GM23338 (cell line): ENCODE results near the gene RPS6KA5. TPM values are rescaled to one million over a fixed set of nuclear protein-coding genes. Genes with fewer than 3 reads are reported as not detected.
"Not testable (repeated sequence)": the region's sequence is repeated elsewhere in the genome, so short reads cannot be mapped to it uniquely, and the experiment has no call there.

Experiments used
- ATAC-seq: fragments of 200-7000 bp; cut with Tn5 transposase; 3 replicates; pipeline ENCODE4 v1.9.1; 2020
- DNase-seq: peaks from one replicate; pipeline ENCODE4 v3.0.0-alpha.2; 2015; ENCODE audit warnings: low spot score
- H2AFZ ChIP-seq: fragments of 200-600 bp; sonication (generic); 2 replicates; pipeline ENCODE4 v1.8.0; 2016; ENCODE audit warnings: antibody characterized with exemption, mild to moderate bottlenecking, moderate library complexity
- H3F3A ChIP-seq: fragments of 200-600 bp; sonication (generic); replicated peaks from 2 replicates; pipeline ENCODE4 v1.8.0; 2017; ENCODE audit warnings: antibody characterized with exemption, mixed run types, low read depth
- H3K27ac ChIP-seq: fragments of 200-600 bp; sonication (generic); 2 replicates; pipeline ENCODE4 v1.6.1; 2016; ENCODE audit warnings: low read depth
- H3K27me3 ChIP-seq: fragments of 200-600 bp; sonication (generic); 2 replicates; pipeline ENCODE4 v1.8.0; 2016; ENCODE audit warnings: mild to moderate bottlenecking, mixed run types, moderate library complexity; ENCODE audit not compliant: insufficient read depth
- H3K36me3 ChIP-seq: fragments of 200-600 bp; sonication (generic); 2 replicates; pipeline ENCODE4 v1.8.0; 2016; ENCODE audit warnings: mild to moderate bottlenecking; ENCODE audit not compliant: insufficient read depth
- H3K4me1 ChIP-seq: fragments of 200-600 bp; sonication (generic); 2 replicates; pipeline ENCODE4 v1.8.0; 2016; ENCODE audit warnings: mild to moderate bottlenecking, moderate library complexity; ENCODE audit not compliant: insufficient read depth
- H3K4me2 ChIP-seq: fragments of 200-600 bp; sonication (generic); 2 replicates; pipeline ENCODE4 v1.7.1; 2017; ENCODE audit warnings: mixed run types
- H3K4me3 ChIP-seq: fragments of 200-600 bp; sonication (generic); 2 replicates; pipeline ENCODE4 v1.6.1; 2016; ENCODE audit warnings: mixed run types
- H3K79me2 ChIP-seq: fragments of 200-600 bp; sonication (generic); replicated peaks from 2 replicates; pipeline ENCODE4 v1.8.0; 2017; ENCODE audit warnings: mild to moderate bottlenecking; ENCODE audit not compliant: insufficient read depth
- H3K9me2 ChIP-seq: fragments of 200-600 bp; sonication (generic); 2 replicates; pipeline ENCODE4 v1.8.0; 2017; ENCODE audit not compliant: insufficient read depth
- H4K20me1 ChIP-seq: fragments of 200-600 bp; sonication (generic); replicated peaks from 2 replicates; pipeline ENCODE4 v1.8.0; 2017; ENCODE audit warnings: mild to moderate bottlenecking; ENCODE audit not compliant: insufficient read depth
- H3K27ac Mint-ChIP-seq: 2 replicates; pipeline ENCODE4 v1.8.0; 2020; ENCODE audit warnings: inconsistent platforms, mild to moderate bottlenecking, moderate library complexity, mixed read lengths
- H3K27me3 Mint-ChIP-seq: 3 replicates; pipeline ENCODE4 v1.8.0; 2022; ENCODE audit warnings: low read depth, mild to moderate bottlenecking, moderate library complexity, mixed read lengths, inconsistent platforms; ENCODE audit not compliant: insufficient read depth, poor library complexity
- H3K36me3 Mint-ChIP-seq: 3 replicates; pipeline ENCODE4 v1.8.0; 2021; ENCODE audit warnings: low read depth, mild to moderate bottlenecking, inconsistent platforms, moderate library complexity, mixed read lengths
- H3K4me1 Mint-ChIP-seq: 3 replicates; pipeline ENCODE4 v1.8.0; 2020; ENCODE audit warnings: mild to moderate bottlenecking, inconsistent platforms, mixed read lengths
- H3K4me3 Mint-ChIP-seq: 3 replicates; pipeline ENCODE4 v1.8.0; 2021; ENCODE audit warnings: moderate library complexity, mild to moderate bottlenecking, inconsistent platforms, mixed read lengths
- H3K9me3 Mint-ChIP-seq: 3 replicates; pipeline ENCODE4 v1.8.0; 2020; ENCODE audit warnings: moderate library complexity, mild to moderate bottlenecking, inconsistent platforms, mixed read lengths
- EZH2 ChIP-seq: fragments of 200-600 bp; sonication (generic); IDR thresholded peaks from one replicate; pipeline ENCODE4 v1.8.0; 2017; ENCODE audit warnings: antibody characterized with exemption, mild to moderate bottlenecking, low read depth; ENCODE audit not compliant: unreplicated experiment
- EZH2phosphoT487 ChIP-seq: fragments of 200-600 bp; sonication (generic); IDR thresholded peaks from one replicate; pipeline ENCODE4 v1.8.1; 2018; ENCODE audit warnings: antibody characterized with exemption; ENCODE audit not compliant: unreplicated experiment
- NANOG ChIP-seq: IDR thresholded peaks from 2 replicates; pipeline ENCODE4 v1.6.1; 2016; ENCODE audit warnings: antibody characterized with exemption, borderline replicate concordance
- STAT1 ChIP-seq: IDR thresholded peaks from one replicate; pipeline ENCODE4 v1.6.1; 2016; ENCODE audit warnings: antibody characterized with exemption; ENCODE audit not compliant: unreplicated experiment
- ZNF114 ChIP-seq: fragments of 250-450 bp; sonication (Bioruptor Pico); IDR thresholded peaks from 2 replicates; pipeline ENCODE4 v1.5.0; 2020; ENCODE audit warnings: mild to moderate bottlenecking, moderate library complexity
- ZNF331 ChIP-seq: fragments of 250-450 bp; sonication (Bioruptor Pico); IDR thresholded peaks from 2 replicates; pipeline ENCODE4 v1.5.0; 2020; ENCODE audit warnings: low read depth, mild to moderate bottlenecking, moderate library complexity
- ZNF462 ChIP-seq: fragments of 250-450 bp; sonication (Bioruptor Pico); IDR thresholded peaks from 2 replicates; pipeline ENCODE4 v1.5.0; 2020; ENCODE audit warnings: mild to moderate bottlenecking, moderate library complexity
- polyA plus RNA-seq: library from polyadenylated mRNA; unstranded; fragments of >200 nt; fragmentation: Nextera tagmentation; extraction: Ambion mirVana; gene quantifications from 2 replicates; pipeline ENCODE4 v1.2.1, GENCODE V29; 2016
- total RNA-seq: library from RNA; depleted of rRNA; stranded (reverse); fragments of >200 nt; shearing (Covaris generic); gene quantifications from 2 replicates; pipeline ENCODE4 v1.2.3, GENCODE V29; 2014

Gene RPS6KA5
- total and polyA plus RNA-seq, 2 experiments from 2014 or later = 2.1 to 2.4 TPM

- Histone ChIP-seq H3K4me2 (no peak overlapping the region), H3K4me3 (no peak overlapping the region), H3K9me2 (no peaks in the 10 kb centered on the region), H3K27ac (no peak overlapping the region), H4K20me1 (no peaks in the 10 kb centered on the region), H3K36me3 (no peaks in the 10 kb centered on the region), H3K4me1 (no peaks in the 10 kb centered on the region), H2AFZ (no peak overlapping the region; the same call in 1 of the 2 replicates), H3K79me2 (no peaks in the 10 kb centered on the region), H3K27me3 (no peaks in the 10 kb centered on the region), H3F3A (no peaks in the 10 kb centered on the region)
- no peaks in the 10 kb centered on the region for H3K4me1 Mint-ChIP-seq
- H3K9me3 Mint-ChIP-seq = no peaks in the 10 kb centered on the region
- peaks cover 3% of the 10 kb centered on the region for H3K27me3 Mint-ChIP-seq
- DNase-seq = no peak
- TF ChIP-seq EZH2phosphoT487 (no peak), EZH2 (no peak), ZNF114 (no peak), STAT1 (no peak), ZNF462 (no peak), ZNF331 (CRISPR knock-in tag) (no peak), NANOG (no peak)
- H3K4me3 Mint-ChIP-seq = no peak overlapping the region
- no peaks in the 10 kb centered on the region for H3K36me3 Mint-ChIP-seq
- no peak for ATAC-seq
- H3K27ac Mint-ChIP-seq = no peak overlapping the region
Observed at GRCh38 chr14:91098591-91098990, 38.1 kb upstream of the RPS6KA5 start.

GRCh38 chr14:91097657-91098056, 37.2 kb upstream of the RPS6KA5 start:
- H3K4me1 Mint-ChIP-seq, H3F3A ChIP-seq, H3K4me1 ChIP-seq, H3K36me3 Mint-ChIP-seq, H3K4me2 ChIP-seq, H3K27ac ChIP-seq, H4K20me1 ChIP-seq, H3K27me3 ChIP-seq, H3K4me3 ChIP-seq, H3K9me3 Mint-ChIP-seq, H3K36me3 ChIP-seq, H3K9me2 ChIP-seq, H3K27ac Mint-ChIP-seq, H3K4me3 Mint-ChIP-seq, DNase-seq, H3K79me2 ChIP-seq, H2AFZ ChIP-seq, H3K27me3 Mint-ChIP-seq, ATAC-seq: not testable (repeated sequence)
